Subcutaneous adipose tissue (tissue), 4 donors: ENCODE measurements around the gene TCF7L2. TPM values are rescaled to one million over a fixed set of nuclear protein-coding genes. Genes with fewer than 3 reads are reported as not detected.

Experiments used
- CTCF ChIP-seq: fragments of 450-650 bp; IDR thresholded peaks from one replicate; pipeline ENCODE4 v1.5.1; 2016; ENCODE audit warnings: low read depth, mild to moderate bottlenecking, control low read depth, antibody characterized with exemption, moderate library complexity
- total RNA-seq, 4 donors: library from RNA; depleted of rRNA; stranded (reverse); fragments of >200 nt; gene quantifications; one replicate each; pipeline ENCODE4 v1.1.0, GENCODE V29; 2016

TCF7L2 gene
- total RNA-seq, 4 donors from 2014 or later, result 24.3 to 70.1 (median 43.5) TPM

- no peak for TF ChIP-seq CTCF
Measured at GRCh38 chr10:113131613-113132261, 181.7 kb downstream of the TCF7L2 start.

- no peak for TF ChIP-seq CTCF
Measured at GRCh38 chr10:113132591-113133121, 182.6 kb downstream of the TCF7L2 start.

GRCh38 chr10:113133497-113134115 is 183.6 kb downstream of the TCF7L2 start:
- TF ChIP-seq CTCF, result no peak

DNA sequence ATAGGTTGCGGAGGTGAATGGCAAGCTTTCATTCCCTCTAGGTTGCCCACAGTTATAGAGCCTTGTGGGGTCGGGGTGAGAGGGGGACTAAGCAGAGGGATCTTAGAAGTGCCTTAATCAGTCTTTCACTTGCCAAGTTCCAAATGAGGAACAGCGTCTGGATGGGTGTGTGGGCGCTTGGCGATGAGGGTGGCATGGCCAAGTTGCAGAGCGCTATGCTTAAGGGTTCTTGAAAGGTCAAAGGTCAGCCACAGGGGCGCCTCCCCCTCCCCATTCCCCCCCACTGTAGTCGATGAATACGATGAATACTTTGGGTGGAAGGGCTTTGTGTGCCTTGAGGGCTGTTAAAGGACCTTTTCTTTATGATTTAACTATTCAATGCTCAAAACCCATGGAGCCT is 185.0 kb downstream of the TCF7L2 start:
- no peak for TF ChIP-seq CTCF

DNA sequence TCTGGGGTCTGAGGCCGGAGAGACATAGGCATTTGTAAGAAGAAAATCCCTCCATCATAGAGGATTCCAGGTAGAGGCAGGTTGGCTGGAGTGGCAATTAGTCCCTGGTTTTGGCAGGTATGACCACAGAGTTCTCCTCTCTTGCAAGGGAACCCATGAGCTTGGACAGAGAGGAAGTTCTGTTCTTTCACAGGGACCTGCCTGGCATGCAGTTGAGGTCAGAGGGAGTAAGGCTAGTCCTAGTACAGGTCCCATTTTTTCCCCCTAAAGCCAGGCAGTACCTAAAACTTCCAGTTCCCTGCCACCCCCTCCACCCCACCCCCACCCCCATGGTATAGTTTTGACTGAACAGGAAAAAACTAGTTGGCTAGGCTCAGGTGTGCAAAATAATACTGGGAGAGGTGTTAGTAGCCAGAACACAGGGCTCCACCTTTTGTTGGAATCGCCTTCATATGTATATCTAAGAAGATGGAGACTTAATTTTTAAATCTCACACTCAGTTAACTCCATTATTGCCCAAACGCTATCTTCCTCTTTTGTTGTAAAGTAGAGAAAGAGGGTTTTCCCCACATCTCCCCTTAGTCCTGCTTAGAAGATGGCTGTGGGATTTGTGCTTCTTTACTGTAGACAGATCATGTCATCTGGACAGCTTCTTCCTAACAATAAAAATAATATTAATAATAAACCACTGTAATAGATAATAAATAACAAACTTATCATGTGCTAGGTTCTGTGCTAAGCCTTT is 188.1 kb downstream of the TCF7L2 start:
- no peak for TF ChIP-seq CTCF

- no peak for TF ChIP-seq CTCF
Measured at GRCh38 chr10:113138937-113139585, 189.0 kb downstream of the TCF7L2 start.
